Neural progenitor cell (in vitro differentiated cells): ENCODE data around the gene KCNH1. TPM values are rescaled to one million over a fixed set of nuclear protein-coding genes. Genes with fewer than 3 reads are reported as not detected.

Experiments used
- DNase-seq: peaks from one replicate; pipeline ENCODE4 v3.0.0-alpha.2; 2016; ENCODE audit warnings: low spot score
- H2AFZ ChIP-seq: fragments of 200-600 bp; sonication (generic); replicated peaks from 2 replicates; pipeline ENCODE4 v1.6.1; 2016; ENCODE audit warnings: antibody characterized with exemption
- H3F3A ChIP-seq: fragments of 200-600 bp; sonication (generic); 2 replicates; pipeline ENCODE4 v1.6.1; 2016; ENCODE audit warnings: antibody characterized with exemption, low read depth
- H3K27ac ChIP-seq: fragments of 200-600 bp; sonication (generic); 2 replicates; pipeline ENCODE4 v1.5.1; 2016; ENCODE audit warnings: mild to moderate bottlenecking
- H3K27me3 ChIP-seq: fragments of 200-600 bp; sonication (generic); 2 replicates; pipeline ENCODE4 v1.6.1; 2016; ENCODE audit warnings: mild to moderate bottlenecking, moderate library complexity
- H3K36me3 ChIP-seq: fragments of 200-600 bp; sonication (generic); 2 replicates; pipeline ENCODE4 v1.5.1; 2016
- H3K4me1 ChIP-seq: fragments of 200-600 bp; sonication (generic); 2 replicates; pipeline ENCODE4 v1.6.1; 2016; ENCODE audit warnings: mixed run types
- H3K4me2 ChIP-seq: fragments of 200-600 bp; sonication (generic); 2 replicates; pipeline ENCODE4 v1.6.1; 2016
- H3K4me3 ChIP-seq: fragments of 200-600 bp; sonication (generic); 2 replicates; pipeline ENCODE4 v1.5.1; 2016
- H3K79me2 ChIP-seq: fragments of 200-600 bp; sonication (generic); 2 replicates; pipeline ENCODE4 v1.6.1; 2016; ENCODE audit warnings: low read depth
- H3K9ac ChIP-seq: fragments of 200-600 bp; sonication (generic); 2 replicates; pipeline ENCODE4 v1.6.1; 2016
- H3K9me3 ChIP-seq: fragments of 200-600 bp; sonication (generic); 2 replicates; pipeline ENCODE4 v1.5.1; 2016; ENCODE audit warnings: low read depth
- H4K20me1 ChIP-seq: fragments of 200-600 bp; sonication (generic); 2 replicates; pipeline ENCODE4 v1.6.1; 2016; ENCODE audit warnings: low read depth
- H3K27ac Mint-ChIP-seq: 3 replicates; pipeline ENCODE4 v1.8.0; 2021; ENCODE audit warnings: mixed read lengths
- H3K27me3 Mint-ChIP-seq: 2 replicates; pipeline ENCODE4 v1.8.0; 2022; ENCODE audit warnings: low read depth, mild to moderate bottlenecking, inconsistent platforms, moderate library complexity, mixed read lengths; ENCODE audit not compliant: insufficient read depth
- H3K36me3 Mint-ChIP-seq: 3 replicates; pipeline ENCODE4 v1.8.0; 2021; ENCODE audit warnings: mixed read lengths
- H3K4me1 Mint-ChIP-seq: 3 replicates; pipeline ENCODE4 v1.8.0; 2021; ENCODE audit warnings: mixed read lengths
- H3K4me3 Mint-ChIP-seq: 3 replicates; pipeline ENCODE4 v1.8.0; 2021; ENCODE audit warnings: mild to moderate bottlenecking, moderate library complexity, mixed read lengths
- H3K9me3 Mint-ChIP-seq: 3 replicates; pipeline ENCODE4 v1.8.0; 2020; ENCODE audit warnings: mixed read lengths
- CTCF ChIP-seq: fragments of 200-600 bp; sonication (generic); IDR thresholded peaks from 2 replicates; pipeline ENCODE4 v1.5.1; 2017; ENCODE audit warnings: antibody characterized with exemption, mild to moderate bottlenecking
- EZH2 ChIP-seq: fragments of 200-600 bp; sonication (generic); IDR thresholded peaks from 2 replicates; pipeline ENCODE4 v1.6.1; 2017; ENCODE audit warnings: antibody characterized with exemption, mild to moderate bottlenecking, moderate library complexity
- EZH2phosphoT487 ChIP-seq: fragments of 200-600 bp; sonication (generic); IDR thresholded peaks from 2 replicates; pipeline ENCODE4 v1.6.1; 2017; ENCODE audit warnings: antibody characterized with exemption
- total RNA-seq: library from RNA; depleted of rRNA; stranded (reverse); fragments of >200 nt; gene quantifications from 2 replicates; pipeline ENCODE4 v1.2.3, GENCODE V29; 2015; ENCODE audit warnings: low replicate concordance

Gene KCNH1
- total RNA-seq, 1 donor from 2014 or later, result 1.6 TPM

DNA sequence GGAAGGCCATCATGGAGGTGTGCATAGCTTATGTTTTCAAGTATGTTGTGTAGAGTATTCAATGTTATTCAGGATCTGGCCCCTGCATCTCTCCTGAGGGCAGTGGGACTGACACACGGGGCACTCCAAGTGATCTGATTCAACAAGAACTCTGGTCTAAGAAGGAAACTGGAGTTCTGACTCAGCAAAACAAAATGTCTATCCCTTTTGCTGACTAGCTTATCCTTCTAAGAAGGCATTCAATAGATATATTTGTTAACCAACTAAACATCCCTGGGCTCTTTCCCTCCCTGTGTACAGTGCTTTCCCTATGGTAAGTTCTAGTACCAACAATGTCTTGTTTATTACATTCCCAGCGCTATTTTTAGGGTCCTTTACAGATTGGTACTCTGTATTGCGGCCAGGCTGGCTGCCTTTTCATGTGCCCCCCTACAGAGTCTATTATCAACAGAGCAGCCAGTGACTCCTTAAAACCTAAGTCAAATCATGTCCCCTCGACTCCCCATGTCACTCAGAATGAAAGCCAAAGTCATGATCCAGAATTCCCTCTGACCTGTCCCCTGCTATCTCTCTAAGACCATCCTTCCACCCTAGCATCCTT lies 304.9 kb downstream of the KCNH1 start:
- Histone ChIP-seq H3K9me3 (no peaks in the 10 kb centered on the region), H4K20me1 (no peaks in the 10 kb centered on the region), H2AFZ (no peak overlapping the region), H3K4me2 (no peak overlapping the region), H3K4me3 (no peak overlapping the region), H3K36me3 (no peaks in the 10 kb centered on the region), H3K27me3 (no peaks in the 10 kb centered on the region), H3F3A (no peaks in the 10 kb centered on the region), H3K27ac (no peak overlapping the region), H3K4me1 (no peaks in the 10 kb centered on the region), H3K79me2 (no peaks in the 10 kb centered on the region), H3K9ac (no peak overlapping the region)
- H3K27me3 Mint-ChIP-seq, result no peaks in the 10 kb centered on the region
- TF ChIP-seq CTCF (no peak), EZH2phosphoT487 (no peak), EZH2 (no peak)
- H3K36me3 Mint-ChIP-seq, result no peaks in the 10 kb centered on the region
- DNase-seq, result no peak
- no peaks in the 10 kb centered on the region for H3K9me3 Mint-ChIP-seq
- H3K27ac Mint-ChIP-seq, result no peak overlapping the region
- no peak overlapping the region for H3K4me3 Mint-ChIP-seq
- H3K4me1 Mint-ChIP-seq, result peaks cover 4% of the 10 kb centered on the region

- H3K4me3 ChIP-seq, result no peak overlapping the region
- no peaks in the 10 kb centered on the region for H4K20me1 ChIP-seq
- no peaks in the 10 kb centered on the region for H3K27me3 Mint-ChIP-seq
- TF ChIP-seq EZH2phosphoT487 (no peak), CTCF (no peak), EZH2 (no peak)
- no peak overlapping the region for H2AFZ ChIP-seq
- H3K36me3 Mint-ChIP-seq, result no peaks in the 10 kb centered on the region
- H3K79me2 ChIP-seq, result no peaks in the 10 kb centered on the region
- no peaks in the 10 kb centered on the region for H3K36me3 ChIP-seq
- H3K9ac ChIP-seq, result no peak overlapping the region
- H3K9me3 ChIP-seq, result no peaks in the 10 kb centered on the region
- H3K4me3 Mint-ChIP-seq, result no peak overlapping the region
- H3K4me1 Mint-ChIP-seq, result peaks cover 4% of the 10 kb centered on the region
- H3K27me3 ChIP-seq, result no peaks in the 10 kb centered on the region
- H3K4me1 ChIP-seq, result no peaks in the 10 kb centered on the region
- no peak overlapping the region for H3K27ac ChIP-seq
- no peak overlapping the region for H3K4me2 ChIP-seq
- no peaks in the 10 kb centered on the region for H3K9me3 Mint-ChIP-seq
- no peak overlapping the region for H3K27ac Mint-ChIP-seq
- no peaks in the 10 kb centered on the region for H3F3A ChIP-seq
- DNase-seq, result no peak
These were observed 306.5 kb downstream of the KCNH1 start for GRCh38 chr1:210827481-210827880.

DNA sequence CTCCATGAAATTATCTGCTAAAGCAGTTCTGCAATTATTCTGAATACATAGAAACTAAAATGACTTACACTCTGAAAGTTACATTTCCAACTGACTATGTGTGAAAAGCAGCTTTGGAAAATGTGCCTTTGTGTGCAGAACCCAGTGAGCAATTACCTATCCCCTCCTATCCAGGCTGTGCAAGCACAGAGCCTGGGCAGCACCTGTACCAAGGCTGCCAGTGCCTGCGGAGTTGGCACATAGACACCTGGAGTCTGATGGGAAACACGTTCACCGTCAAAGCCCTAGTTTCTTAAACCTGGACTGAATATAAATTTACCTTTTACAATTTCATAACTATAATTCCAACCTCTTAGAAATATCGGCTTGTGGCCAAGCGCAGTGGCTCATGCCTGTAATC lies 307.3 kb downstream of the KCNH1 start:
- Mint-ChIP-seq H3K9me3 (no peaks in the 10 kb centered on the region), H3K4me1 (peaks cover 4% of the 10 kb centered on the region), H3K27ac (no peak overlapping the region), H3K36me3 (no peaks in the 10 kb centered on the region), H3K27me3 (peaks cover 2% of the 10 kb centered on the region), H3K4me3 (no peak overlapping the region)
- TF ChIP-seq EZH2 (no peak), EZH2phosphoT487 (no peak), CTCF (no peak)
- H2AFZ ChIP-seq, result no peak overlapping the region
- no peak overlapping the region for H3K4me3 ChIP-seq
- H3K27ac ChIP-seq, result no peak overlapping the region
- no peaks in the 10 kb centered on the region for H3K9me3 ChIP-seq
- no peaks in the 10 kb centered on the region for H3K4me1 ChIP-seq
- no peaks in the 10 kb centered on the region for H3K36me3 ChIP-seq
- H3K4me2 ChIP-seq, result no peak overlapping the region
- no peaks in the 10 kb centered on the region for H3K79me2 ChIP-seq
- no peaks in the 10 kb centered on the region for H3K27me3 ChIP-seq
- H4K20me1 ChIP-seq, result no peaks in the 10 kb centered on the region
- H3K9ac ChIP-seq, result no peak overlapping the region
- H3F3A ChIP-seq, result no peaks in the 10 kb centered on the region
- DNase-seq, result no peak
